HEK293T (cell line): ENCODE measurements around the gene CHMP6.

Experiments used
- ARNT ChIP-seq: fragments of 450-650 bp; IDR thresholded peaks from 2 replicates; pipeline ENCODE4 v1.6.1; 2017; ENCODE audit warnings: mild to moderate bottlenecking
- BHLHE40 ChIP-seq: fragments of 450-650 bp; IDR thresholded peaks from 2 replicates; pipeline ENCODE4 v1.6.1; 2016; ENCODE audit warnings: mild to moderate bottlenecking, moderate library complexity, borderline replicate concordance
- CTBP1 ChIP-seq: fragments of 450-650 bp; IDR thresholded peaks from 2 replicates; pipeline ENCODE4 v1.6.1; 2016; ENCODE audit warnings: borderline replicate concordance
- ELF4 ChIP-seq: fragments of 450-650 bp; IDR thresholded peaks from 2 replicates; pipeline ENCODE4 v1.6.1; 2017; ENCODE audit warnings: antibody characterized with exemption
- FOXA1 ChIP-seq: fragments of 450-650 bp; IDR thresholded peaks from 2 replicates; pipeline ENCODE4 v1.6.1; 2016; ENCODE audit warnings: mild to moderate bottlenecking
- HDGF ChIP-seq: fragments of 450-650 bp; IDR thresholded peaks from 2 replicates; pipeline ENCODE4 v1.6.1; 2017; ENCODE audit warnings: antibody characterized with exemption, borderline replicate concordance
- LEF1 ChIP-seq: fragments of 450-650 bp; IDR thresholded peaks from 2 replicates; pipeline ENCODE4 v1.6.1; 2017; ENCODE audit warnings: mild to moderate bottlenecking, borderline replicate concordance
- NFRKB ChIP-seq: fragments of 450-650 bp; IDR thresholded peaks from 2 replicates; pipeline ENCODE4 v1.6.1; 2016; ENCODE audit warnings: mild to moderate bottlenecking, moderate library complexity
- SP1 ChIP-seq: fragments of 450-650 bp; IDR thresholded peaks from 2 replicates; pipeline ENCODE4 v1.6.1; 2017
- SUZ12 ChIP-seq: fragments of 450-650 bp; IDR thresholded peaks from 2 replicates; pipeline ENCODE4 v1.6.1; 2016; ENCODE audit warnings: mild to moderate bottlenecking
- ZNF384 ChIP-seq: fragments of 450-650 bp; IDR thresholded peaks from 2 replicates; pipeline ENCODE4 v1.6.1; 2016
- TF ChIP-seq, protein P1 (sequence below): fragments of 450-650 bp; IDR thresholded peaks from 2 replicates; pipeline ENCODE4 v1.6.1; 2016

DNA sequence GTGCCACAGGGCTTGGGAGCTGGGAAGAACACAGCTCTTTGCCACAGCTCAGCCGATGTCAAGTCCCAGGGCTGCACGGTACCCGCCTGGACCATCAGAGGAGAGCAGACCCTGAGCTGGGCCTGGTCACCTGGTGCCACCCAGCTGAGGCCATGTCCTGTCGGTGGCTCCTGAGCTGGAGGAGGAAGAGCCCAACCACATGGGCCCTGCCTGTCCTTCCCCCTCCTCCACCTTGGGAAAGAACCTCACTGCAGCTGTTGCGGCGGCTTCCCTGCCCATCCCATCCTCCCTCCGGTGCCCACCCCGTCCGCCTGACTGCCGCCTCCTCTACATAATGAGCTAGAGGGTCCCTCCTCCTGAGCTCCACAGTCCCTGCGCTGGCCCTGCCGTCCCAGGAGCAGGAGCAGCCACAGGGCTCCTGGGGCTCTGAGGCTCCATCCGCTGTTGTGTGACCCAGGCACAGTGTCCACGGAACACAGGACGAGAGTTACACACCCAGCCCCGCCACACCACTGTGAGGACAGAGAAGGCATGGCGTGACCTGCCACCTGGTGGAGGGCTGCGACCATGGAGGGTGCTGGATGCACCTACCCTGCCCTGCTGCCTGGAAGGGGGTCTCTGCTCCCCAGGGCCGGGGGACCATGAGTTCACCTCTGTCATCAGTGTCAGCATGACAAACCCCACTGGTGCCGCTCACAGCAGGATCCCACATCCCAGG lies 21.4 kb upstream of the CHMP6 start:
- TF ChIP-seq, protein P1, sequence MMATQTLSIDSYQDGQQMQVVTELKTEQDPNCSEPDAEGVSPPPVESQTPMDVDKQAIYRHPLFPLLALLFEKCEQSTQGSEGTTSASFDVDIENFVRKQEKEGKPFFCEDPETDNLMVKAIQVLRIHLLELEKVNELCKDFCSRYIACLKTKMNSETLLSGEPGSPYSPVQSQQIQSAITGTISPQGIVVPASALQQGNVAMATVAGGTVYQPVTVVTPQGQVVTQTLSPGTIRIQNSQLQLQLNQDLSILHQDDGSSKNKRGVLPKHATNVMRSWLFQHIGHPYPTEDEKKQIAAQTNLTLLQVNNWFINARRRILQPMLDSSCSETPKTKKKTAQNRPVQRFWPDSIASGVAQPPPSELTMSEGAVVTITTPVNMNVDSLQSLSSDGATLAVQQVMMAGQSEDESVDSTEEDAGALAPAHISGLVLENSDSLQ: no peak
- TF ChIP-seq SUZ12 (no peak), BHLHE40 (no peak), ELF4 (no peak), ARNT (no peak), FOXA1 (no peak), LEF1 (no peak), SP1 (no peak), ZNF384 (no peak), NFRKB (no peak), HDGF (no peak), CTBP1 (no peak)
